AG09319 (cell line): Measurements from ENCODE around the gene ERGIC2.

ENCODE experiments used
- DNase-seq: peaks from one replicate; pipeline ENCODE4 v3.0.0-alpha.2; 2010; ENCODE audit warnings: low read depth; ENCODE audit errors: extremely low read depth
- CTCF ChIP-seq: IDR thresholded peaks from 2 replicates; pipeline ENCODE4 v1.5.1; 2011; ENCODE audit warnings: low read depth, mild to moderate bottlenecking, inconsistent platforms, low read length, moderate library complexity

The ERGIC2 gene

GRCh38 chr12:29374012-29374411 is 7.0 kb downstream of the ERGIC2 start:
- no peak for TF ChIP-seq CTCF
- no peak for DNase-seq

- no peak for TF ChIP-seq CTCF
- no peak for DNase-seq
Observed at GRCh38 chr12:29365091-29365490, 15.9 kb downstream of the ERGIC2 start.

- DNase-seq, result no peak
- TF ChIP-seq CTCF, result no peak
Observed at GRCh38 chr12:29354954-29355353, 26.0 kb downstream of the ERGIC2 start.

- DNase-seq, result peak; percentile 12
- no peak for TF ChIP-seq CTCF
Observed at GRCh38 chr12:29350080-29350479, 30.9 kb downstream of the ERGIC2 start.

- TF ChIP-seq CTCF, result no peak
- no peak for DNase-seq
Observed at GRCh38 chr12:29346769-29347421, 34.1 kb downstream of the ERGIC2 start.

GRCh38 chr12:29343022-29343799 is 37.8 kb downstream of the ERGIC2 start:
- no peak for TF ChIP-seq CTCF
- no peak for DNase-seq

GRCh38 chr12:29337325-29337724 is 43.6 kb downstream of the ERGIC2 start:
- TF ChIP-seq CTCF, result no peak
- no peak for DNase-seq
